Esophagus muscularis mucosa (tissue), 4 donors: ENCODE results near the gene NEUROD2. TPM values are rescaled to one million over a fixed set of nuclear protein-coding genes. Genes with fewer than 3 reads are reported as not detected.
A peak's percentile ranks its signal among the peaks of the same experiment; 100 is the strongest.

Experiments
- DNase-seq: peaks from one replicate; pipeline ENCODE4 v3.0.0-alpha.2; 2017; ENCODE audit errors: extremely low spot score
- H3K27ac ChIP-seq, 4 donors: fragments of 200-600 bp; sonication (generic); replicated peaks in 1 of 4; 1 replicate in 3 of 4; 2 replicates in 1 of 4; pipeline ENCODE4 v1.5.1; 2016 to 2019; ENCODE audit warnings: mild to moderate bottlenecking in 1 of 4
- H3K27me3 ChIP-seq, 4 donors: fragments of 200-600 bp; sonication (generic); one replicate each; pipeline versions ENCODE4 v1.5.1 to v1.6.0; 2016 to 2019
- H3K36me3 ChIP-seq, 4 donors: fragments of 200-600 bp; sonication (generic); one replicate each; pipeline ENCODE4 v1.5.1; 2016 to 2019
- H3K4me1 ChIP-seq, 4 donors: fragments of 200-600 bp; sonication (generic); one replicate each; pipeline ENCODE4 v1.5.1; 2016 to 2019
- H3K4me3 ChIP-seq, 4 donors: fragments of 200-600 bp; sonication (generic); 1 replicate in 2 of 4; 2 replicates in 2 of 4; pipeline ENCODE4 v1.5.1; 2016 to 2019; ENCODE audit warnings: mild to moderate bottlenecking in 4 of 4, moderate library complexity in 1 of 4
- H3K9me3 ChIP-seq, 4 donors: fragments of 200-600 bp; sonication (generic); 1 replicate in 3 of 4; 2 replicates in 1 of 4; pipeline ENCODE4 v1.5.1; 2016 to 2019
- EP300 ChIP-seq: sonication (generic); formaldehyde crosslinking; IDR thresholded peaks from one replicate; pipeline ENCODE4 v1.6.1; 2017; ENCODE audit warnings: antibody characterized with exemption
- POLR2A ChIP-seq: fragments of 450-650 bp; IDR thresholded peaks from one replicate; pipeline ENCODE4 v1.6.1; 2017; ENCODE audit warnings: antibody characterized with exemption, moderate library complexity, mild to moderate bottlenecking, low read depth
- POLR2AphosphoS5 ChIP-seq, 2 donors: sonication (generic); formaldehyde crosslinking; IDR thresholded peaks; one replicate each; pipeline ENCODE4 v1.6.1; 2017; ENCODE audit warnings: antibody characterized with exemption in 2 of 2
- WGBS: methylation state at CpG from one replicate; pipeline ENCODE4 v1.1.5; 2018; 5-methylcytosine and 5-hydroxymethylcytosine counted together
- intact Hi-C: fragments of 100-400 bp; cut with DNase I; formaldehyde crosslinking; loops from one replicate; pipeline ENCODE4 v1.15.1; 2023
- total RNA-seq, 4 donors: library from RNA; depleted of rRNA; stranded (reverse); fragments of >200 nt; gene quantifications; one replicate each; pipeline versions ENCODE4 v1.1.0 to v1.2.1, GENCODE V29; 2016
- TF ChIP-seq, protein P1 (sequence below), 3 experiments: fragments of 200-600 bp in 2 of 3; fragments of 450-650 bp in 1 of 3; sonication (generic) in 2 of 3; IDR thresholded peaks; one replicate each; pipeline ENCODE4 v1.5.1; 2017 to 2019; ENCODE audit warnings: antibody characterized with exemption in 3 of 3, mild to moderate bottlenecking in 2 of 3, moderate library complexity in 1 of 3

The NEUROD2 gene
- total RNA-seq, 4 donors from 2014 or later: not detected

DNA sequence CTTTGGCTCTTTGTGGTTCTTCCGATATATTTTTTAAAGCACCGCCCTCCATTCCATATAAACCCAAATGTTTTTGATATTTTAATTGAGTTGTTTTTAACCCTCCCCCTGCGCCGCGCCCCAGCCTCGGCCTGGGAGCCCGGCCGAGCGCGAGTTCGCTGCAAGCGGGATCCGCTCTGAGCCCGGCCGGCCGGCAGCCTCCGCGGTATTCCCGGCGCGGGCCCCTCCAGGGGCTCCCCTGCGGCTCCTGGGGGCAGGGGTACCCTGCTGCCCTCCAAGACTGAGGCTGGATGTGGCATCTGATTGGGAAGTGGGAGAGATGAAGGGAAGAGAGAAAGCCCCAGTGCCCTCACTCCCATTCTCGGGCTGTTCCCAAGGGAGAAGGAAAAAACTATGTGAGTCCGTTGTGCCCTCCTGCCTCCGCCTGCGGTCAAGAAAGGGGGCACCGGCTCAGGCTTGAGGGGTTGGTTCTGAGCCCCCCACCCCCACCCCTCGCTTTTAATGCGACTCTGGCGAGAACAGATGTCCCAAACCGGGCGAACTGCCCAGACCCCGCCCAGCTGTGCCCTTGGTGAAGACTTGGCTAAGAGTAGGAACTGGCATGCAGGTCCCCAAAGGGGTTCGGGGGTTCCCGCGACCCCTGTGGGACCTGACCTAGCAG is 8.6 kb downstream of the NEUROD2 start:
- H3K4me3 ChIP-seq: peak overlapping the region in 3 of 4 donors; percentile 4 to 13 (median 8)
- H3K27me3 ChIP-seq: peaks cover 4 to 100% (median 90%) of the 10 kb centered on the region in 4 donors
- no peak overlapping the region for H3K27ac ChIP-seq
- WGBS: 2% methylated on average over 16 of the region's 36 CpGs
- H3K4me1 ChIP-seq: peaks cover 23 to 43% (median 33%) of the 10 kb centered on the region in 4 donors
- intact Hi-C loops: no loop called here
- no peak for DNase-seq
- H3K36me3 ChIP-seq: no peaks in the 10 kb centered on the region
- H3K9me3 ChIP-seq: no peaks in the 10 kb centered on the region
- TF ChIP-seq, protein P1, sequence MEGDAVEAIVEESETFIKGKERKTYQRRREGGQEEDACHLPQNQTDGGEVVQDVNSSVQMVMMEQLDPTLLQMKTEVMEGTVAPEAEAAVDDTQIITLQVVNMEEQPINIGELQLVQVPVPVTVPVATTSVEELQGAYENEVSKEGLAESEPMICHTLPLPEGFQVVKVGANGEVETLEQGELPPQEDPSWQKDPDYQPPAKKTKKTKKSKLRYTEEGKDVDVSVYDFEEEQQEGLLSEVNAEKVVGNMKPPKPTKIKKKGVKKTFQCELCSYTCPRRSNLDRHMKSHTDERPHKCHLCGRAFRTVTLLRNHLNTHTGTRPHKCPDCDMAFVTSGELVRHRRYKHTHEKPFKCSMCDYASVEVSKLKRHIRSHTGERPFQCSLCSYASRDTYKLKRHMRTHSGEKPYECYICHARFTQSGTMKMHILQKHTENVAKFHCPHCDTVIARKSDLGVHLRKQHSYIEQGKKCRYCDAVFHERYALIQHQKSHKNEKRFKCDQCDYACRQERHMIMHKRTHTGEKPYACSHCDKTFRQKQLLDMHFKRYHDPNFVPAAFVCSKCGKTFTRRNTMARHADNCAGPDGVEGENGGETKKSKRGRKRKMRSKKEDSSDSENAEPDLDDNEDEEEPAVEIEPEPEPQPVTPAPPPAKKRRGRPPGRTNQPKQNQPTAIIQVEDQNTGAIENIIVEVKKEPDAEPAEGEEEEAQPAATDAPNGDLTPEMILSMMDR (IDR thresholded peaks at IDR 0.05): no peak
- no peak for TF ChIP-seq POLR2AphosphoS5 (IDR thresholded peaks at IDR 0.05)
- TF ChIP-seq POLR2A: no peak
- TF ChIP-seq EP300: no peak

DNA sequence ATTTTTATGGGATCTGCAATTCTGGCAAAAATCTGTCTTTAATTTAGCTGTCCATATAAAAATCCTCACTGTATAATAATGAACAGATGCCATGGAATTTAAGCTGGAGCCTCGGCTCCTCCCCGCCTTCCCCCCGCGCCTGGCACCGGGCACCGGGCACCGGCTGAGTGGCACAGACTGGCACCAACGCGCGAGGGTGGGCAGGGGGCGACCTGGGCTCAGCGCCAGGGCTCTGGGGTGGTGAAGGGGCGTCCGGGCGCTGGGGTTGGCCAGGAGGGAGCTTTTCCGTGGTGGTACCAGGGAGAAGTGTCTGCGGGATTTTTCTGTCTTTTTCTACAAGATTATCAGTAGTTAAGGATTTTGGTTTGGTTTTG is 9.1 kb downstream of the NEUROD2 start:
- DNase-seq: no peak
- peaks cover 4 to 100% (median 85%) of the 10 kb centered on the region in 4 donors for H3K27me3 ChIP-seq
- peak overlapping the region in 2 of 4 donors; percentile 8 to 13 for H3K4me3 ChIP-seq
- WGBS: 4% methylated on average over 14 of the region's 17 CpGs
- H3K4me1 ChIP-seq: peaks cover 23 to 38% (median 32%) of the 10 kb centered on the region in 4 donors
- H3K36me3 ChIP-seq: no peaks in the 10 kb centered on the region
- no peak overlapping the region for H3K27ac ChIP-seq
- TF ChIP-seq POLR2A (no peak), EP300 (no peak), POLR2AphosphoS5 (IDR thresholded peaks at IDR 0.05) (no peak)
- TF ChIP-seq, protein P1 (IDR thresholded peaks at IDR 0.05): no peak
- no peaks in the 10 kb centered on the region for H3K9me3 ChIP-seq
- intact Hi-C loops: no loop called here

GRCh38 chr17:39598047-39598481 is 9.7 kb downstream of the NEUROD2 start:
- no peak for DNase-seq
- no peaks in the 10 kb centered on the region for H3K36me3 ChIP-seq
- TF ChIP-seq POLR2A: no peak
- TF ChIP-seq, protein P1 (IDR thresholded peaks at IDR 0.05): no peak
- no peak for TF ChIP-seq POLR2AphosphoS5 (IDR thresholded peaks at IDR 0.05)
- TF ChIP-seq EP300: no peak
- H3K4me3 ChIP-seq: no peak overlapping the region
- WGBS: 9% methylated on average over 13 of the region's 13 CpGs
- H3K4me1 ChIP-seq: peaks cover 23 to 37% (median 32%) of the 10 kb centered on the region in 4 donors
- H3K27ac ChIP-seq: no peak overlapping the region
- no peaks in the 10 kb centered on the region for H3K9me3 ChIP-seq
- H3K27me3 ChIP-seq: peaks cover 4 to 100% (median 79%) of the 10 kb centered on the region in 4 donors
- intact Hi-C loops: no loop called here

DNA sequence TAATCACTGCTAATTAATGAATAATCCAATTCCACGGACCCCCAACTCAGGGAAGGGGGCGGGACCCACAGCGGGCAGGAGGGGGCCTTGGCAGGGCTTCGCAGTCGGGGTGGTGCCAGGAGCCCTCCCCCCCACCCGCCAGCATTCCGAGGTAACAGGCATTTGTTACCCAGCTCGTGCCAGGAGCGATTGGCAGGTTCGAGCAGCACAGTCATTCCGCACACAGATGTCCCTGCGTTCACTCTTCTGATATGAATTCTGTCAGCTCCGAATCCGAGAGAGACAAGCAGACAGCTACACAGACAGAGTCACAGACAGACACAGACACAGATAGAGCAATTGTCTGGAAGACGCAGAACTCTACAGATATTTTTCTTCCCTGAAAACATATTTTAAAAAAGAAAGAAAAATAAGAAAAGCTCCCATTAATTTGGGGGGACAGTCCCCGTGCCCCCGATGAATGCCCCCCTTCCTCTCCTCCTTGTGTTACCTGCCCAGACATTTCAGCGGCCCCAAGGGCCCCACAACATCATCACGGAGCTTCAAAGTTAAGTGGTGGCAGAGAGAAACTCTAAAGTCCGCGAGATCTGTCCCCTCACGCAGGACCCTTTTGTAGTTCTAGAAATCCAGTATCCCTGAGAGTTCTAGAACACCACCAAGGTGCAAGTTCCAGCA is 10.2 kb downstream of the NEUROD2 start:
- intact Hi-C loops: no loop called here
- 9% methylated on average over 22 of the region's 22 CpGs for WGBS
- TF ChIP-seq POLR2AphosphoS5 (IDR thresholded peaks at IDR 0.05) (no peak), POLR2A (no peak), EP300 (no peak)
- TF ChIP-seq, protein P1 (IDR thresholded peaks at IDR 0.05): no peak
- DNase-seq: no peak
- Histone ChIP-seq H3K9me3 (no peaks in the 10 kb centered on the region), H3K4me3 (no peak overlapping the region), H3K27ac (no peak overlapping the region), H3K4me1 (peaks cover 23 to 37% (median 32%) of the 10 kb centered on the region in 4 donors), H3K36me3 (no peaks in the 10 kb centered on the region), H3K27me3 (peaks cover 4 to 100% (median 74%) of the 10 kb centered on the region in 4 donors)
